Measurements from ENCODE around the gene USH2A.
"Not testable (repeated sequence)": the region's sequence is repeated elsewhere in the genome, so short reads cannot be mapped to it uniquely, and the experiment has no call there.

The USH2A gene

GRCh38 chr1:216169351-216169750, 253.9 kb downstream of the USH2A start:
- TF ChIP-seq TAF1 (IDR thresholded peaks at IDR 0.05; ENCODE audit: borderline replicate concordance, low read depth, low read length) (no peak), POLR2AphosphoS5 (IDR thresholded peaks at IDR 0.05; ENCODE audit: low read depth, low read length) (no peak), POLR2A (IDR thresholded peaks at IDR 0.05; ENCODE audit: low read depth, low read length) (no peak)
- FAIRE-seq (no peak), DNase-seq (ENCODE audit: insufficient read length) (no peak)

GRCh38 chr1:216168546-216168945, 254.7 kb downstream of the USH2A start:
- FAIRE-seq (no peak), DNase-seq (ENCODE audit: insufficient read length) (no peak)
- no peak for TF ChIP-seq POLR2A (IDR thresholded peaks at IDR 0.05; ENCODE audit: low read depth, low read length)
- no peak for TF ChIP-seq TAF1 (IDR thresholded peaks at IDR 0.05; ENCODE audit: borderline replicate concordance, low read depth, low read length)
- TF ChIP-seq POLR2AphosphoS5 (IDR thresholded peaks at IDR 0.05; ENCODE audit: low read depth, low read length) = no peak

GRCh38 chr1:216154063-216154462, 269.2 kb downstream of the USH2A start:
- TF ChIP-seq POLR2AphosphoS5 (IDR thresholded peaks at IDR 0.05; ENCODE audit: low read depth, low read length) = no peak
- no peak for TF ChIP-seq POLR2A (IDR thresholded peaks at IDR 0.05; ENCODE audit: low read depth, low read length)
- no peak for TF ChIP-seq TAF1 (IDR thresholded peaks at IDR 0.05; ENCODE audit: borderline replicate concordance, low read depth, low read length)
- no peak for FAIRE-seq

GRCh38 chr1:216153130-216153529, 270.1 kb downstream of the USH2A start:
- DNase-seq (ENCODE audit: insufficient read length) = no peak
- no peak for FAIRE-seq
- TF ChIP-seq TAF1 (IDR thresholded peaks at IDR 0.05; ENCODE audit: borderline replicate concordance, low read depth, low read length) (no peak), POLR2A (IDR thresholded peaks at IDR 0.05; ENCODE audit: low read depth, low read length) (no peak), POLR2AphosphoS5 (IDR thresholded peaks at IDR 0.05; ENCODE audit: low read depth, low read length) (no peak)

More at GRCh38 chr1:216154063-216154462, 269.2 kb downstream of the USH2A start:
- no peak for DNase-seq (ENCODE audit: insufficient read length)

- not testable (repeated sequence) for FAIRE-seq; DNase-seq (ENCODE audit: insufficient read length)
Measured at GRCh38 chr1:216145451-216146018, 277.7 kb downstream of the USH2A start.

- TF ChIP-seq POLR2A (IDR thresholded peaks at IDR 0.05; ENCODE audit: low read depth, low read length) (no peak), POLR2AphosphoS5 (IDR thresholded peaks at IDR 0.05; ENCODE audit: low read depth, low read length) (no peak), TAF1 (IDR thresholded peaks at IDR 0.05; ENCODE audit: borderline replicate concordance, low read depth, low read length) (no peak)
- no peak for FAIRE-seq
- DNase-seq (ENCODE audit: insufficient read length) = no peak
Measured at GRCh38 chr1:216144661-216145450, 278.4 kb downstream of the USH2A start.

GRCh38 chr1:216142921-216143320, 280.3 kb downstream of the USH2A start:
- no peak for FAIRE-seq
- TF ChIP-seq TAF1 (IDR thresholded peaks at IDR 0.05; ENCODE audit: borderline replicate concordance, low read depth, low read length) = no peak
- TF ChIP-seq POLR2AphosphoS5 (IDR thresholded peaks at IDR 0.05; ENCODE audit: low read depth, low read length) = no peak
- TF ChIP-seq POLR2A (IDR thresholded peaks at IDR 0.05; ENCODE audit: low read depth, low read length) = no peak
- DNase-seq (ENCODE audit: insufficient read length) = no peak

- FAIRE-seq (no peak), DNase-seq (ENCODE audit: insufficient read length) (no peak)
- TF ChIP-seq TAF1 (IDR thresholded peaks at IDR 0.05; ENCODE audit: borderline replicate concordance, low read depth, low read length) = no peak
- no peak for TF ChIP-seq POLR2AphosphoS5 (IDR thresholded peaks at IDR 0.05; ENCODE audit: low read depth, low read length)
- TF ChIP-seq POLR2A (IDR thresholded peaks at IDR 0.05; ENCODE audit: low read depth, low read length) = no peak
Measured at GRCh38 chr1:216140730-216141524, 282.3 kb downstream of the USH2A start.

- no peak for FAIRE-seq
- DNase-seq (ENCODE audit: insufficient read length) = no peak
- TF ChIP-seq POLR2A (IDR thresholded peaks at IDR 0.05; ENCODE audit: low read depth, low read length) = no peak
- no peak for TF ChIP-seq POLR2AphosphoS5 (IDR thresholded peaks at IDR 0.05; ENCODE audit: low read depth, low read length)
- no peak for TF ChIP-seq TAF1 (IDR thresholded peaks at IDR 0.05; ENCODE audit: borderline replicate concordance, low read depth, low read length)
Measured at GRCh38 chr1:216124192-216124781, 299.0 kb downstream of the USH2A start.

- TF ChIP-seq POLR2AphosphoS5 (IDR thresholded peaks at IDR 0.05; ENCODE audit: low read depth, low read length) (no peak), TAF1 (IDR thresholded peaks at IDR 0.05; ENCODE audit: borderline replicate concordance, low read depth, low read length) (no peak)
- DNase-seq (ENCODE audit: insufficient read length) = no peak
- no peak for FAIRE-seq
Measured at GRCh38 chr1:216123446-216124191, 299.6 kb downstream of the USH2A start.

- FAIRE-seq (no peak), DNase-seq (ENCODE audit: insufficient read length) (no peak)
- TF ChIP-seq TAF1 (IDR thresholded peaks at IDR 0.05; ENCODE audit: borderline replicate concordance, low read depth, low read length) (no peak), POLR2AphosphoS5 (IDR thresholded peaks at IDR 0.05; ENCODE audit: low read depth, low read length) (no peak), POLR2A (IDR thresholded peaks at IDR 0.05; ENCODE audit: low read depth, low read length) (no peak)
Measured at GRCh38 chr1:216119600-216119999, 303.6 kb downstream of the USH2A start.
